ENCODE data around the gene DOCK1.

The DOCK1 gene

GRCh38 chr10:126944191-126944590, 39.0 kb downstream of the DOCK1 start:
- no peaks in the 10 kb centered on the region for H3K36me3 ChIP-seq (ENCODE audit: insufficient read depth, low read length)
- H3K4me1 ChIP-seq (ENCODE audit: insufficient read depth, low read length, poor library complexity, severe bottlenecking) = no peaks in the 10 kb centered on the region
- H3K9ac ChIP-seq (ENCODE audit: low read depth, low read length, poor library complexity, severe bottlenecking) = no peak overlapping the region
- peaks cover 6% of the 10 kb centered on the region for H3F3A ChIP-seq (ENCODE audit: low read depth)
- H3K27me3 ChIP-seq (ENCODE audit: insufficient read depth, low read length, poor library complexity, severe bottlenecking) = no peaks in the 10 kb centered on the region
- no peak for TF ChIP-seq CTCF (conservative IDR thresholded peaks at IDR 0.05; ENCODE audit: low read length)
- no peak for TF ChIP-seq EZH2phosphoT487 (IDR thresholded peaks at IDR 0.05; ENCODE audit: borderline replicate concordance)
- H4K20me1 ChIP-seq (ENCODE audit: insufficient read depth, low read length, poor library complexity, severe bottlenecking) = no peaks in the 10 kb centered on the region
- no peak overlapping the region for H2AFZ ChIP-seq (ENCODE audit: low read length)
- no peaks in the 10 kb centered on the region for H3K9me2 ChIP-seq (replicated peaks; ENCODE audit: low read depth, low read length)
- peaks cover 19% of the 10 kb centered on the region for H3K9me3 ChIP-seq (ENCODE audit: insufficient read depth, low read depth, low read length)
- H3K4me3 ChIP-seq (ENCODE audit: low read length, poor library complexity, severe bottlenecking) = no peak overlapping the region
- H3K4me2 ChIP-seq (ENCODE audit: low read depth, low read length, poor library complexity, severe bottlenecking) = no peak overlapping the region
- H3K79me2 ChIP-seq (ENCODE audit: insufficient read depth, low read length) = no peaks in the 10 kb centered on the region

GRCh38 chr10:126945351-126946030, 40.3 kb downstream of the DOCK1 start:
- Histone ChIP-seq H3K79me2 (ENCODE audit: insufficient read depth, low read length) (no peaks in the 10 kb centered on the region), H3K9ac (ENCODE audit: low read depth, low read length, poor library complexity, severe bottlenecking) (no peak overlapping the region), H3K4me3 (ENCODE audit: low read length, poor library complexity, severe bottlenecking) (no peak overlapping the region), H3K9me3 (ENCODE audit: insufficient read depth, low read depth, low read length) (peaks cover 19% of the 10 kb centered on the region), H3K27me3 (ENCODE audit: insufficient read depth, low read length, poor library complexity, severe bottlenecking) (no peaks in the 10 kb centered on the region), H2AFZ (ENCODE audit: low read length) (no peak overlapping the region), H3K36me3 (ENCODE audit: insufficient read depth, low read length) (no peaks in the 10 kb centered on the region), H3F3A (ENCODE audit: low read depth) (peaks cover 6% of the 10 kb centered on the region), H4K20me1 (ENCODE audit: insufficient read depth, low read length, poor library complexity, severe bottlenecking) (no peaks in the 10 kb centered on the region), H3K4me1 (ENCODE audit: insufficient read depth, low read length, poor library complexity, severe bottlenecking) (no peaks in the 10 kb centered on the region), H3K4me2 (ENCODE audit: low read depth, low read length, poor library complexity, severe bottlenecking) (no peak overlapping the region), H3K9me2 (replicated peaks; ENCODE audit: low read depth, low read length) (no peaks in the 10 kb centered on the region)
- TF ChIP-seq EZH2phosphoT487 (IDR thresholded peaks at IDR 0.05; ENCODE audit: borderline replicate concordance) (no peak), CTCF (conservative IDR thresholded peaks at IDR 0.05; ENCODE audit: low read length) (no peak)

GRCh38 chr10:126946746-126947145, 41.5 kb downstream of the DOCK1 start:
- Histone ChIP-seq H3F3A (ENCODE audit: low read depth) (peaks cover 6% of the 10 kb centered on the region), H2AFZ (ENCODE audit: low read length) (no peak overlapping the region), H4K20me1 (ENCODE audit: insufficient read depth, low read length, poor library complexity, severe bottlenecking) (no peaks in the 10 kb centered on the region), H3K4me1 (ENCODE audit: insufficient read depth, low read length, poor library complexity, severe bottlenecking) (no peaks in the 10 kb centered on the region), H3K27me3 (ENCODE audit: insufficient read depth, low read length, poor library complexity, severe bottlenecking) (no peaks in the 10 kb centered on the region), H3K4me3 (ENCODE audit: low read length, poor library complexity, severe bottlenecking) (no peak overlapping the region), H3K9me3 (ENCODE audit: insufficient read depth, low read depth, low read length) (peaks cover 16% of the 10 kb centered on the region), H3K36me3 (ENCODE audit: insufficient read depth, low read length) (no peaks in the 10 kb centered on the region), H3K79me2 (ENCODE audit: insufficient read depth, low read length) (no peaks in the 10 kb centered on the region), H3K9me2 (replicated peaks; ENCODE audit: low read depth, low read length) (no peaks in the 10 kb centered on the region), H3K9ac (ENCODE audit: low read depth, low read length, poor library complexity, severe bottlenecking) (no peak overlapping the region), H3K4me2 (ENCODE audit: low read depth, low read length, poor library complexity, severe bottlenecking) (no peak overlapping the region)
- TF ChIP-seq CTCF (conservative IDR thresholded peaks at IDR 0.05; ENCODE audit: low read length) (no peak), EZH2phosphoT487 (IDR thresholded peaks at IDR 0.05; ENCODE audit: borderline replicate concordance) (no peak)
